ENCODE measurements around the gene OR10R2. TPM values are rescaled to one million over a fixed set of nuclear protein-coding genes. Genes with fewer than 3 reads are reported as not detected.

The OR10R2 gene
- total RNA-seq, 6 experiments from 2014 or later = not detected

DNA sequence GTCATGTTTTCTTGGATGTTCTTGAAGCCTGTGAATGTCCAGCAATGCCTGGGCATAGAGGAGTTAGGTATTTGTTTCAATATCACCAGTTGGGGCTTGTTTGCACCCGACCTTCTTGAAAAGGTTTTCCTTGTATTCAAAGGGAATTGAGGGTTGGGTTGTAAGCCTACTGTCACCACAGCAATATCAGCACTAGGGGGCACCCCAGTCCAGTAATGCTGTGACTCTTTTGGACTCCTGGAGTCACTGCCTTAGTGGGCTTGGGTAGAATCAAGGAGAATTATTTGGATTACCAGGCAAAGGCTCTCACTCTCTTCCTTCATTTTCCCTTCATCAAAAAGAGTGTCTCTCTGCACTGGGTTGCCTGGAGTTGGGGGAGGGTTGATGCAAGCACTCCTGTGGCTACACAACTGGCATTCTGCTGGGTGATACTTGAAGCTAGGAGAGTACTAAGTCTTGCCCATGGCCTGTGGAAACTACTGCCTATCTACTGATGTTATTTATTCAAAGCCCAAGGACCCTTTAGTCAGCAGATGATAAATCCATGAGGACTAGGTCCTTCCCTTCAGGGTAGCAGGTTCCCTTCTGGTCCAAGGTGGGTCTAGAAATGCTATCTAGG is 34.5 kb downstream of the OR10R2 start:
- intact Hi-C loops (cut with DNase I) = no loop called here
- 0% methylated on average over 1 of the region's 1 CpG for WGBS (ENCODE audit: insufficient coverage, low coverage, low lambda C conversion rate, missing lambda C conversion rate)
- TF ChIP-seq, protein P1, sequence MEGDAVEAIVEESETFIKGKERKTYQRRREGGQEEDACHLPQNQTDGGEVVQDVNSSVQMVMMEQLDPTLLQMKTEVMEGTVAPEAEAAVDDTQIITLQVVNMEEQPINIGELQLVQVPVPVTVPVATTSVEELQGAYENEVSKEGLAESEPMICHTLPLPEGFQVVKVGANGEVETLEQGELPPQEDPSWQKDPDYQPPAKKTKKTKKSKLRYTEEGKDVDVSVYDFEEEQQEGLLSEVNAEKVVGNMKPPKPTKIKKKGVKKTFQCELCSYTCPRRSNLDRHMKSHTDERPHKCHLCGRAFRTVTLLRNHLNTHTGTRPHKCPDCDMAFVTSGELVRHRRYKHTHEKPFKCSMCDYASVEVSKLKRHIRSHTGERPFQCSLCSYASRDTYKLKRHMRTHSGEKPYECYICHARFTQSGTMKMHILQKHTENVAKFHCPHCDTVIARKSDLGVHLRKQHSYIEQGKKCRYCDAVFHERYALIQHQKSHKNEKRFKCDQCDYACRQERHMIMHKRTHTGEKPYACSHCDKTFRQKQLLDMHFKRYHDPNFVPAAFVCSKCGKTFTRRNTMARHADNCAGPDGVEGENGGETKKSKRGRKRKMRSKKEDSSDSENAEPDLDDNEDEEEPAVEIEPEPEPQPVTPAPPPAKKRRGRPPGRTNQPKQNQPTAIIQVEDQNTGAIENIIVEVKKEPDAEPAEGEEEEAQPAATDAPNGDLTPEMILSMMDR (IDR thresholded peaks at IDR 0.05) = peak; percentile 34 to 47 (median 38)
- TF ChIP-seq POLR2A (IDR thresholded peaks at IDR 0.05) = no peak
- peak in 1 of 3 donors; percentile 34 for DNase-seq
- Histone ChIP-seq H3K27ac (no peak overlapping the region), H3K4me3 (no peak overlapping the region), H3K27me3 (no peaks in the 10 kb centered on the region), H3K4me1 (no peaks in the 10 kb centered on the region), H3K9me3 (no peaks in the 10 kb centered on the region), H3K36me3 (no peaks in the 10 kb centered on the region)
- ATAC-seq = peak in 3 of 4 donors; percentile 47 to 72 (median 71)

DNA sequence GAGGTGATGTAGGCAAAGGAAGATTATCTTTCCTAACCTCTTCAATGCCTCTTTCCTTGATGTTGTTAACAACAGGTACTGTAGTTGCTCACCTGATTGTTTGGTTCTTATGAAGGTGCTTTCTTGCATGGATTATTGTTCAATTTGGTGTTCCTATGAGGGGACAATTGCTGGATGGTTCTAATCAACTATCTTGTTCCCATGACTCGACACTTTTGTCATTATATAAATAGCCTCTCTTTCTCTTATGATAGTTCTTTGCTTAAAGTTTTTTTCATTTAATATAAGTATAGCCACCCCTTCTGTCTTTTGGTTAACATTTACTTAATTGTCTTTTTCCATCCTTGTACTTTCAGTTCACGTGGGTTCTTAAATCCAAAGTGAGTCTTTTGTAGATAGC is 35.5 kb downstream of the OR10R2 start:
- no peaks in the 10 kb centered on the region for H3K36me3 ChIP-seq
- ATAC-seq (no peak), DNase-seq (no peak)
- H3K4me3 ChIP-seq = no peak overlapping the region
- no peaks in the 10 kb centered on the region for H3K4me1 ChIP-seq
- no peak overlapping the region for H3K27ac ChIP-seq
- intact Hi-C loops (cut with DNase I) = no loop called here
- TF ChIP-seq POLR2A (IDR thresholded peaks at IDR 0.05) = no peak
- TF ChIP-seq, protein P1 (IDR thresholded peaks at IDR 0.05) = no peak
- no peaks in the 10 kb centered on the region for H3K27me3 ChIP-seq
- no peaks in the 10 kb centered on the region for H3K9me3 ChIP-seq
- WGBS (ENCODE audit: insufficient coverage, low coverage, low lambda C conversion rate, missing lambda C conversion rate) = 59% methylated on average over 2 of the region's 2 CpGs

DNA sequence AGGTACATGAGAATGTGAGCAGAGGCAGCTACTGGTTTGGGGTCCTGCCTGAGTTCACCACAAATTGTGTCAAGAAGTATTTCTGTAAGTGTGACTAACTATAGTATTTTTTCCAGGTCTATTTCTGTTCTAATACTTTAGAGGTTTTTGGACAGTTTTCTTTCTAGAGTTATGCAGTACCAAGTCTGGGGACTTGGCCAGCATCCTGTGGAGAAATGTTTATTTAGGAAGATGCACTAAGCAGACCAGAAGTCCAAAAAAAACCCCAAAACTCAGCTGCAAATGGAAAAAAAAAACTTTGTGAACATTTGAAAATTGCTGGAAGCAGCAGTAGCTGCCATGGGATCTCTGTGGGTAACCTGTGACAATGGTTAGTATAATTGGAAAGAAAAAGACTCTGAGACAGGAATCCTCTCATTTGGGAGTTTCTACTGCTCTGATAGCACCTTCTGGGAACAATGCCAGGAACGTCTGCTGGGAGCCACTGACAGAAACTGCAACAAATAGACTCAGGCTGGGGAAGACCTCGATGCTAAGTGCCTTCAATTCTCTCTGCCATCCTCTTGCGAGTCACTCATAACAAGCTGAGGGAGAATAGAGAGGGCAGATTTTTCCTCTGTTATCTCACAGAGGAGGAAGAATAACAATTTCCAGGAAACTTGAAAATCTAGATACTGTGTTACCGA is 37.6 kb downstream of the OR10R2 start:
- intact Hi-C loops (cut with DNase I) = no loop called here

DNA sequence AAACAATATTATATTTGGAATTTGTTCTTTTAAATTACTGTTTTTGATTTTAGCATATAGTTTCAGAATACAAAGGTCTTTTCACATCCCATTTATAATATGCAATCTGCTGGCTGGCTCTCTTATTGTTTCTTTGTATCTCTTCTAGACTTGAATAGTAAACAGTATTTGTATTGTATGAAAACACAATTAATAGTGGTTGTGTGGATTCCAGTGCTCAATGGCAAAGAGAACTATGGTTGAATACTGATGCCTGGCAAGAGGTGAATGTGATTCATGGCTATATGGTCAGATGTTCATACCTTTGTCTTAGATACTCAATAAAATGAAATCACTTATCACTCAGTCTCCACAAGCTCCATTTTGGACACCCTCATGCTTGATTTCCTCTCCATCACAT is 44.9 kb downstream of the OR10R2 start:
- Histone ChIP-seq H3K4me1 (no peaks in the 10 kb centered on the region), H3K27ac (no peak overlapping the region), H3K4me3 (no peak overlapping the region), H3K9me3 (no peaks in the 10 kb centered on the region), H3K36me3 (no peaks in the 10 kb centered on the region), H3K27me3 (no peaks in the 10 kb centered on the region)
- ATAC-seq = no peak
- DNase-seq = no peak
- intact Hi-C loops (cut with DNase I) = no loop called here
- TF ChIP-seq, protein P1 (IDR thresholded peaks at IDR 0.05) = no peak
- no peak for TF ChIP-seq POLR2A (IDR thresholded peaks at IDR 0.05)

More for the DNA sequence above, 37.6 kb downstream of the OR10R2 start:
- Histone ChIP-seq H3K4me1 (no peaks in the 10 kb centered on the region), H3K27me3 (no peaks in the 10 kb centered on the region), H3K36me3 (no peaks in the 10 kb centered on the region), H3K27ac (no peak overlapping the region), H3K9me3 (no peaks in the 10 kb centered on the region), H3K4me3 (no peak overlapping the region)
- TF ChIP-seq, protein P1 (IDR thresholded peaks at IDR 0.05) = no peak
- TF ChIP-seq POLR2A (IDR thresholded peaks at IDR 0.05) = no peak
- no peak for DNase-seq
- WGBS (ENCODE audit: insufficient coverage, low coverage, low lambda C conversion rate, missing lambda C conversion rate) = 27% methylated on average over 4 of the region's 4 CpGs
- no peak for ATAC-seq
